Neural cell (in vitro differentiated cells): ENCODE data around the gene MRPS10.

Source experiments
- CTCF ChIP-seq: fragments of 450-650 bp; IDR thresholded peaks from 2 replicates; pipeline ENCODE4 v1.5.1; 2014; ENCODE audit warnings: antibody characterized with exemption, mild to moderate bottlenecking, moderate library complexity; ENCODE audit not compliant: poor library complexity, severe bottlenecking
- EZH2 ChIP-seq: fragments of 200-600, 300-800 bp; shearing (Covaris generic), sonication (generic); IDR thresholded peaks from 2 replicates; pipeline ENCODE4 v1.6.1; 2014; ENCODE audit warnings: antibody characterized with exemption, low read length, borderline replicate concordance, mild to moderate bottlenecking; ENCODE audit not compliant: insufficient read depth, poor library complexity, severe bottlenecking

- TF ChIP-seq EZH2 (no peak), CTCF (no peak)
Measured at GRCh38 chr6:42257614-42258013, 40.0 kb upstream of the MRPS10 start.
